SU-DHL-6 (cell line): ENCODE measurements around the gene CCDC198.

Experiments used
- EZH2phosphoT487 ChIP-seq: fragments of 200-600 bp; sonication (generic), shearing (Covaris generic); conservative IDR thresholded peaks from 2 replicates; pipeline ENCODE4 v1.6.1; 2018; ENCODE audit warnings: mild to moderate bottlenecking, antibody characterized with exemption, low read length, moderate library complexity, mixed read lengths
- TF ChIP-seq, protein P1 (sequence below): fragments of 200-600 bp; sonication (generic); IDR thresholded peaks from one replicate; pipeline ENCODE4 v1.5.1; 2017; ENCODE audit warnings: antibody characterized with exemption, mild to moderate bottlenecking, low read length, moderate library complexity; ENCODE audit not compliant: insufficient read depth, poor library complexity, severe bottlenecking

GRCh38 chr14:57508756-57509155, 15.1 kb upstream of the CCDC198 start:
- TF ChIP-seq, protein P1, sequence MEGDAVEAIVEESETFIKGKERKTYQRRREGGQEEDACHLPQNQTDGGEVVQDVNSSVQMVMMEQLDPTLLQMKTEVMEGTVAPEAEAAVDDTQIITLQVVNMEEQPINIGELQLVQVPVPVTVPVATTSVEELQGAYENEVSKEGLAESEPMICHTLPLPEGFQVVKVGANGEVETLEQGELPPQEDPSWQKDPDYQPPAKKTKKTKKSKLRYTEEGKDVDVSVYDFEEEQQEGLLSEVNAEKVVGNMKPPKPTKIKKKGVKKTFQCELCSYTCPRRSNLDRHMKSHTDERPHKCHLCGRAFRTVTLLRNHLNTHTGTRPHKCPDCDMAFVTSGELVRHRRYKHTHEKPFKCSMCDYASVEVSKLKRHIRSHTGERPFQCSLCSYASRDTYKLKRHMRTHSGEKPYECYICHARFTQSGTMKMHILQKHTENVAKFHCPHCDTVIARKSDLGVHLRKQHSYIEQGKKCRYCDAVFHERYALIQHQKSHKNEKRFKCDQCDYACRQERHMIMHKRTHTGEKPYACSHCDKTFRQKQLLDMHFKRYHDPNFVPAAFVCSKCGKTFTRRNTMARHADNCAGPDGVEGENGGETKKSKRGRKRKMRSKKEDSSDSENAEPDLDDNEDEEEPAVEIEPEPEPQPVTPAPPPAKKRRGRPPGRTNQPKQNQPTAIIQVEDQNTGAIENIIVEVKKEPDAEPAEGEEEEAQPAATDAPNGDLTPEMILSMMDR = no peak
- no peak for TF ChIP-seq EZH2phosphoT487
